IPS DF 19.7 (cell line): ENCODE measurements around the gene CLOCK.

Experiments used
- DNase-seq: peaks from one replicate; pipeline ENCODE4 v3.0.0-alpha.2; 2013; ENCODE audit warnings: low read depth, low spot score

CLOCK gene

GRCh38 chr4:55540271-55540670, 6.4 kb downstream of the CLOCK start:
- no peak for DNase-seq

- DNase-seq: no peak
These were observed 7.1 kb downstream of the CLOCK start for GRCh38 chr4:55539658-55540057.

- no peak for DNase-seq
These were observed 8.2 kb downstream of the CLOCK start for GRCh38 chr4:55538531-55538930.

GRCh38 chr4:55534306-55534705, 12.4 kb downstream of the CLOCK start:
- DNase-seq: no peak

- no peak for DNase-seq
These were observed 16.0 kb downstream of the CLOCK start for GRCh38 chr4:55530691-55531090.

- DNase-seq: no peak
These were observed 16.5 kb downstream of the CLOCK start for GRCh38 chr4:55530167-55530566.

GRCh38 chr4:55528491-55528890, 18.2 kb downstream of the CLOCK start:
- no peak for DNase-seq

- no peak for DNase-seq
These were observed 21.7 kb downstream of the CLOCK start for GRCh38 chr4:55524844-55525571.

- DNase-seq: no peak
These were observed 28.3 kb downstream of the CLOCK start for GRCh38 chr4:55518442-55518841.

- no peak for DNase-seq
These were observed 29.0 kb downstream of the CLOCK start for GRCh38 chr4:55517526-55518229.

GRCh38 chr4:55512922-55513571, 33.7 kb downstream of the CLOCK start:
- DNase-seq: no peak

GRCh38 chr4:55512077-55512476, 34.6 kb downstream of the CLOCK start:
- DNase-seq: no peak

- DNase-seq: no peak
These were observed 36.0 kb downstream of the CLOCK start for GRCh38 chr4:55510685-55511084.

- no peak for DNase-seq
These were observed 37.4 kb downstream of the CLOCK start for GRCh38 chr4:55509266-55509665.

GRCh38 chr4:55507612-55508011, 39.1 kb downstream of the CLOCK start:
- DNase-seq: no peak

- DNase-seq: no peak
These were observed 43.5 kb downstream of the CLOCK start for GRCh38 chr4:55503169-55503568.

- no peak for DNase-seq
These were observed 46.6 kb downstream of the CLOCK start for GRCh38 chr4:55500072-55500471.

GRCh38 chr4:55499495-55499894, 47.2 kb downstream of the CLOCK start:
- no peak for DNase-seq

- no peak for DNase-seq
These were observed 48.7 kb downstream of the CLOCK start for GRCh38 chr4:55498051-55498450.

- DNase-seq: no peak
These were observed 55.2 kb downstream of the CLOCK start for GRCh38 chr4:55491486-55491885.

GRCh38 chr4:55488716-55489115, 58.0 kb downstream of the CLOCK start:
- no peak for DNase-seq

GRCh38 chr4:55485821-55486220, 60.9 kb downstream of the CLOCK start:
- no peak for DNase-seq

- DNase-seq: no peak
These were observed 63.4 kb downstream of the CLOCK start for GRCh38 chr4:55483315-55483714.
